Caki2 (cell line): Measurements from ENCODE around the gene USP32. TPM values are rescaled to one million over a fixed set of nuclear protein-coding genes. Genes with fewer than 3 reads are reported as not detected.

ENCODE experiments used
- DNase-seq: peaks from one replicate; pipeline ENCODE4 v3.0.0-alpha.2; 2015; ENCODE audit warnings: low read depth
- in situ Hi-C: cut with HindIII; loops from 2 replicates; pipeline ENCODE4 v1.10.0; 2016; ENCODE audit warnings: low sequenced_read_pairs, low pct_unique_long_range_greater_than_20kb, mixed read lengths
- total RNA-seq: library from RNA; depleted of rRNA; stranded (reverse); fragments of >200 nt; shearing (Covaris generic); gene quantifications from 2 replicates; pipeline ENCODE4 v1.2.3, GENCODE V29; 2014; ENCODE audit warnings: low replicate concordance

The USP32 gene
- total RNA-seq, 1 experiment from 2014 or later: 17.2 TPM

- DNase-seq: no peak
- in situ Hi-C loops: no loop called here
These were observed 107.2 kb downstream of the USP32 start for GRCh38 chr17:60284709-60285108.

GRCh38 chr17:60283816-60284215, 108.1 kb downstream of the USP32 start:
- in situ Hi-C loops: no loop called here
- no peak for DNase-seq

- in situ Hi-C loops: no loop called here
- DNase-seq: no peak
These were observed 111.3 kb downstream of the USP32 start for GRCh38 chr17:60280673-60281072.

- DNase-seq: no peak
- in situ Hi-C loops: no loop called here
These were observed 113.7 kb downstream of the USP32 start for GRCh38 chr17:60278237-60278636.

GRCh38 chr17:60277258-60277657, 114.7 kb downstream of the USP32 start:
- in situ Hi-C loops: no loop called here
- DNase-seq: no peak

- in situ Hi-C loops: no loop called here
- DNase-seq: no peak
These were observed 122.5 kb downstream of the USP32 start for GRCh38 chr17:60269417-60269816.

GRCh38 chr17:60260540-60260939, 131.4 kb downstream of the USP32 start:
- DNase-seq: no peak
- in situ Hi-C loops: no loop called here

- DNase-seq: no peak
- in situ Hi-C loops: no loop called here
These were observed 133.6 kb downstream of the USP32 start for GRCh38 chr17:60258313-60258712.

- DNase-seq: no peak
- in situ Hi-C loops: no loop called here
These were observed 135.8 kb downstream of the USP32 start for GRCh38 chr17:60256174-60256573.

- in situ Hi-C loops: no loop called here
- no peak for DNase-seq
These were observed 138.9 kb downstream of the USP32 start for GRCh38 chr17:60253048-60253447.

GRCh38 chr17:60252459-60252858, 139.5 kb downstream of the USP32 start:
- in situ Hi-C loops: no loop called here
- no peak for DNase-seq

GRCh38 chr17:60249290-60249826, 142.6 kb downstream of the USP32 start:
- in situ Hi-C loops: loop anchor here (25.0 kb wide), 1 partner anchor 112 kb away; the partner anchor contains the start of gene CA4
- no peak for DNase-seq

GRCh38 chr17:60248618-60249289, 143.2 kb downstream of the USP32 start:
- DNase-seq: no peak
- in situ Hi-C loops: loop anchor here (25.0 kb wide), 1 partner anchor 111 kb away; the partner anchor contains the start of gene CA4

GRCh38 chr17:60247836-60248461, 144.0 kb downstream of the USP32 start:
- in situ Hi-C loops: loop anchor here (25.0 kb wide), 1 partner anchor 111 kb away; the partner anchor contains the start of gene CA4

GRCh38 chr17:60244656-60245055, 147.3 kb downstream of the USP32 start:
- no peak for DNase-seq
- in situ Hi-C loops: loop anchor here (25.0 kb wide), 1 partner anchor 107 kb away; the partner anchor contains the start of gene CA4

More at GRCh38 chr17:60247836-60248461, 144.0 kb downstream of the USP32 start:
- no peak for DNase-seq

- no peak for DNase-seq
- in situ Hi-C loops: loop anchor here (25.0 kb wide), 1 partner anchor 103 kb away; the partner anchor contains the start of gene CA4
These were observed 151.6 kb downstream of the USP32 start for GRCh38 chr17:60240290-60240689.

- DNase-seq: no peak
- in situ Hi-C loops: loop anchor here (25.0 kb wide), 1 partner anchor 94 kb away; the partner anchor contains the start of gene CA4
These were observed 160.2 kb downstream of the USP32 start for GRCh38 chr17:60231691-60232090.

- DNase-seq: peak; percentile 20
- in situ Hi-C loops: loop anchor here (25.0 kb wide), 1 partner anchor 94 kb away; the partner anchor contains the start of gene CA4
These were observed 160.7 kb downstream of the USP32 start for GRCh38 chr17:60231234-60231633.

- in situ Hi-C loops: loop anchor here (25.0 kb wide), 1 partner anchor 93 kb away; the partner anchor contains the start of gene CA4
- no peak for DNase-seq
These were observed 161.6 kb downstream of the USP32 start for GRCh38 chr17:60230358-60230757.
